ENCODE results near the gene PPT2.

Gene PPT2

DNA sequence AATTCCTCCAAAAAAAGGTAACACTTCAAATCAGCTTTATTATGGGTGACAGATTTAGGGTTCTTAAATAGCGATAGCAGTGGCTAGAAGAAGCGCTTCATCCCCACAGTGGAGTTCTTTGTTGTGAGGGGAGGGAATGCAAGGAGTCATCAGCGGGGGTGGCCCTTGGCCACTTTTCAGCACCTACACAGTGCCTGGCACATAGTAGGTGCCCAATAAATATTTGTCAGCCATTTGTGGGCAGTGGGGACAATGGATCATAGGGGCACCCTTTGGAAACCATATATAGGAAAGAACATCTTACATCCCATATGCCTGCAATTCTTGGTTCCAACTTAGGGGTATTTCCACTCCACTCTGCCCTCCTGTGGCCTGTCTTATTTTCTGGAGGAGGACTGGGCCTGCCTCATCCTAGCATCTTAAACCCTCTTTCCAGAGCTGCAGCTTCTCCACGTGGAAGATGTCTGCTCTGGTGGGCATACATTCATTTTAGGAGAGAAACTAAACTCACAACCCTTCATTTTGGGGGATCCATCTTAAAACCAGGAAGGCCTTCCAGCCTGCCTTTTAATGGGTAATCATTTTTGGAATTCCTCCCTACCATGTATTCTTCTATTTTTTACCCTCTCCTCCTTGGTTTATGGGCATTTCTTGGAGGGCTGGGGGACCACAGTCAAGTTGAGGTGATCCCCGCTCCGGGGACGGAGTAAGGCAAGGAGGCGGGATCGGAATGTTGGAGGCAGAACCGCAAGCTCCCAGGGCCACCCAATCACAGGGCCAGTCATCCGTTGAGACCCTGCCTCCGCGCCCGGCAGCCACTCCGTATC is 41.1 kb downstream of the PPT2 start:
- TF ChIP-seq, protein P1, sequence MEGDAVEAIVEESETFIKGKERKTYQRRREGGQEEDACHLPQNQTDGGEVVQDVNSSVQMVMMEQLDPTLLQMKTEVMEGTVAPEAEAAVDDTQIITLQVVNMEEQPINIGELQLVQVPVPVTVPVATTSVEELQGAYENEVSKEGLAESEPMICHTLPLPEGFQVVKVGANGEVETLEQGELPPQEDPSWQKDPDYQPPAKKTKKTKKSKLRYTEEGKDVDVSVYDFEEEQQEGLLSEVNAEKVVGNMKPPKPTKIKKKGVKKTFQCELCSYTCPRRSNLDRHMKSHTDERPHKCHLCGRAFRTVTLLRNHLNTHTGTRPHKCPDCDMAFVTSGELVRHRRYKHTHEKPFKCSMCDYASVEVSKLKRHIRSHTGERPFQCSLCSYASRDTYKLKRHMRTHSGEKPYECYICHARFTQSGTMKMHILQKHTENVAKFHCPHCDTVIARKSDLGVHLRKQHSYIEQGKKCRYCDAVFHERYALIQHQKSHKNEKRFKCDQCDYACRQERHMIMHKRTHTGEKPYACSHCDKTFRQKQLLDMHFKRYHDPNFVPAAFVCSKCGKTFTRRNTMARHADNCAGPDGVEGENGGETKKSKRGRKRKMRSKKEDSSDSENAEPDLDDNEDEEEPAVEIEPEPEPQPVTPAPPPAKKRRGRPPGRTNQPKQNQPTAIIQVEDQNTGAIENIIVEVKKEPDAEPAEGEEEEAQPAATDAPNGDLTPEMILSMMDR (IDR thresholded peaks at IDR 0.05; ENCODE audit: insufficient read depth, low read depth, low read length, missing control alignments) = peak; percentile 60
- peak; percentile 63 for DNase-seq (ENCODE audit: low read depth)
- H3K4me3 ChIP-seq (ENCODE audit: low read length) = peak overlapping the region; percentile 62

DNA sequence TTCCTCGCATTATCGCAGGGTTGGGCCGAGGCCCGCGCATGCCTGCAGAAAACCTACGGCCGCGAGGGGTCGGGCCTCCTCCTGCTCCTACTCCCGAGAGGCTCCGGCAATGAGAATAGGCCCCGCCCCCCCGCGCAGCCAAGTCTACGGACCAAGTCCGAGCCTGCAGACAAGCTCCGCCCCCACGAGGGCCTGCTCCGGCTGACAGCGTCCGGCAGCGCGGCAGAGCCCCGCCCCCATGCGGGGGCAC is 41.6 kb downstream of the PPT2 start:
- DNase-seq (ENCODE audit: low read depth) = peak; percentile 100
- peak overlapping the region; percentile 96 for H3K4me3 ChIP-seq (ENCODE audit: low read length)
- TF ChIP-seq, protein P1 (IDR thresholded peaks at IDR 0.05; ENCODE audit: insufficient read depth, low read depth, low read length, missing control alignments) = peak; percentile 60

DNA sequence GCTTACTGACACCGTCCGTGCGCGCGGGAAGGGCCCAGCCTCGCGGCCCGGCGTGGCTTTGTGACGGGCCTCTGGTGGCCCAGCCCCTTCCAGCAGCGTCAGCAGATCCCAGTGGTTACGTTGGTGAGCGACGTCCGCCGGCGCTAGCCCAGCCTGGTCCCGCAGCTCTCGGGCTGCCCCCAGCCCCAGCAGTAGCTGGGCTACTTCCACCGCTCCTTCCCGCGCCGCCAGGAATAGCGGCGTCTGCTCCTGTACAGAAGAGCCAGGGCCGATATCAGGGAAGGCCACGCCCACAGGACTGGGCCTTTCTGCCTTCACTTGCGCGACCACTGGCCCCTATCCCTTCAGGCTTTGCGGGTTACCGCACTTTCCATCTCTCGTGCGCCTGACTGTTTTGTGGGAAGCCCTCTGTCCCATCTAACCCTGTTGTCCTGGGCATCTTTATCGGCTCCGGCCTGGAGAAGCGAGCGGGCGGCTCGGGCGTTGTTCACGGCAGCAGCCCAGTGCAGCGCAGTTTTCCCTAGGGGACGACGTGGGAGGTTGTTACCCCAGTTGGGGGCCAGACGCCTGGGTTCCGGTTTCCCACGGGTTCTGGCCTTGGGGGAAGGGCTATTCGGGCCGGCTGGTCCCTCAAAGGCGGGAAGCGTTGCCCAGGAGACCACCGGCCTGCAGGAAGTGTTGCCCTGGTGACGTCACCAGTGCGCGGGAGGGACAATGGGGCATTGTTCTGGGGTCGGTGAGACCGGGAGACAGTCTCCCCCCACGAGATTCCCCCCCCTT is 42.2 kb downstream of the PPT2 start:
- H3K4me3 ChIP-seq (ENCODE audit: low read length) = peak overlapping the region; percentile 96
- TF ChIP-seq, protein P1 (IDR thresholded peaks at IDR 0.05; ENCODE audit: insufficient read depth, low read depth, low read length, missing control alignments) = no peak
- DNase-seq (ENCODE audit: low read depth) = peak; percentile 40

DNA sequence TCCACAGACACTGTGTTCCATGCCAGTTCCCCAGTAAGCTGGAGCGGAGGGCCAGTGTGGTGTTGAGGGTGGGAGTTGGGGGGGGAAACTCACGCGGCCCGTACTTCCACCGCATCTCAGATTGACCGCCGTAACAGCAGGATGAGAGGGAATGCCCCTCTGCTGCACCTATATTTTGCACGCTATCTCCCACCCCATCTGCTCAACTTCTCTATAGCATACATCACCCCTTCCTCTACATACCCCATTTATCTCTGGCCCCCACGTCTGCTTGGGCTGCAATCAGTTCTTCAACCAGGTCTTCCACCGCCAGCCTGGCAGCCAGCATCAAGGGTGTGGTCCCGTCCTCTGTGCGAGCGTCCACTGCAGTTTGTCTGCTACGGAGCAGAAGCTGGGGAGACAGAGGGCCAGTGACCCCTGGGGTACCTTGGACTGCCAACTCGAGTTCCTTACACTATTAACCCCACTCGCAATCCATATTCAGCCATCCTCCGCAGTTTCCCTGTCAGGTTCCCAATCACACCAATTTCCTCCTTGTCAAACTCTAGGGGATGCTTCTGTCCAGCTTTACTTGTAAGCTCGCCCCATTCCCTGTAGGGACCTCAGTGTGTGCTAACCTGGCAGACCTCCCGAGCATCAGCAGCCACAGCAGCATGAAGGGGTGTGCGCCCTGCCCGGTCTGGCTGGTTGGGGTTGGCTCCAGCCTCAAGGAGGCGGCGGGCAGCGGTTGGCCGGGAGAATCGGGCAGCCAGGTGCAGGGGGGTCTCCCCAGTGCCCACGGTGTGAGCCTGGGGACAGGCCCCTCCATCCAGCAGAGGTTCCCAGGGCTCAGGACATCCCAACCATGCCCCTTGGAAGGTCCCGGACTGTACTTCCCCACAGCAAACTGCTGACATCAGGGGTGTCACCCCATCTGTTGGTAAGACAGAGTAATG is 43.0 kb downstream of the PPT2 start:
- peak overlapping the region; percentile 96 for H3K4me3 ChIP-seq (ENCODE audit: low read length)
- TF ChIP-seq, protein P1 (IDR thresholded peaks at IDR 0.05; ENCODE audit: insufficient read depth, low read depth, low read length, missing control alignments) = no peak

DNA sequence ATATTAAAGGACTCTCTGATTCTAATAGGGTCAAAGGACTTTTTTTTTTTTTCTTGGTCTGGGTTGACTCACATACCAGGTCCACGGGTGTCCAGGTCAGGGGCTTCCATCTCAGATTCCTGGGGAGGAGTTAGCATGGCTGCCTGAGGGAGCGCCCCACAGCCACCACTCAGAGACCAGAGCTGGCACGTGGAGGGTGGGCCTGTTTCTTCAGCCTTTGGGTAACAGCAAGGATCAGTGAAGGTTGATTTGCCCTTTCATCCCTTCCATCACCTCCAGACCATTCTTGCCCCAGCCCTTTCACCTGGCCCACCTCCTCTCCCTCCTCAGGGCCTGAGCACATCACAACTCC is 44.4 kb downstream of the PPT2 start:
- no peak overlapping the region for H3K4me3 ChIP-seq (ENCODE audit: low read length)
- TF ChIP-seq, protein P1 (IDR thresholded peaks at IDR 0.05; ENCODE audit: insufficient read depth, low read depth, low read length, missing control alignments) = no peak
- no peak for DNase-seq (ENCODE audit: low read depth)

More for the DNA sequence above, 43.0 kb downstream of the PPT2 start:
- no peak for DNase-seq (ENCODE audit: low read depth)

DNA sequence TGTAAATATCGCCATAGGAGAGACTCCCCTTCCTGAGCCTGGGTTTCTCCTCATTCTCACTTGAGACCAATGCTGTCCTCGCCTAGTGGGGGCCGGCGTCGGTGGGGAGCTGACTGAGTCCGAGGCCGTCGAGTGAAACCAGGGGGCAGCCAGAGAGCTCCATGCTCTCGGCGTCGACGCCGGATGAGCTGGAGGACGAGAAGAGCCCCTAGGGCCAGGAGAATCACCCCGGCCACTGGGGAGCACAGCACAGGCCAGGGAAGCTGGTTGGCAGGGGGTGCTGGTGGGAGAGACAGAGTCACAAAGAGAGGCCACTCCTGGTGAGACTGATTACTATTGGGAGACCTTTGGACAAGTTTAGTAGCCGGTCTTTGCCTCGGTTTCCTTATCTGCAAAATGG is 44.9 kb downstream of the PPT2 start:
- H3K4me3 ChIP-seq (ENCODE audit: low read length) = no peak overlapping the region

More for the DNA sequence above, 44.9 kb downstream of the PPT2 start:
- DNase-seq (ENCODE audit: low read depth) = no peak
- TF ChIP-seq, protein P1 (IDR thresholded peaks at IDR 0.05; ENCODE audit: insufficient read depth, low read depth, low read length, missing control alignments) = no peak

Measured in epithelial cell of esophagus (primary cell).